ENCODE results near the gene LGALS13.

The LGALS13 gene

GRCh38 chr19:39596911-39597310, 5.4 kb upstream of the LGALS13 start:
- no peak overlapping the region for H3K9ac ChIP-seq (ENCODE audit: low read length)
- no peaks in the 10 kb centered on the region for H3F3A ChIP-seq (ENCODE audit: insufficient read depth)
- no peak overlapping the region for H3K27ac ChIP-seq (ENCODE audit: low read depth, low read length)
- no peaks in the 10 kb centered on the region for H3K79me2 ChIP-seq (ENCODE audit: insufficient read depth, low read length)
- TF ChIP-seq EZH2phosphoT487 (conservative IDR thresholded peaks at IDR 0.05; ENCODE audit: low read length) = no peak
- no peak for TF ChIP-seq CTCF (IDR thresholded peaks at IDR 0.05; ENCODE audit: insufficient read depth, low read length, poor library complexity, severe bottlenecking)
- no peaks in the 10 kb centered on the region for H4K20me1 ChIP-seq (ENCODE audit: low read depth, low read length)
- H3K9me3 ChIP-seq (ENCODE audit: insufficient read depth, low read length) = peaks cover 3% of the 10 kb centered on the region; the same call in 1 of the 2 replicates
- H3K4me2 ChIP-seq (ENCODE audit: low read depth, low read length, poor library complexity, severe bottlenecking) = no peak overlapping the region
- H3K36me3 ChIP-seq (ENCODE audit: low read length) = no peaks in the 10 kb centered on the region
- H2AFZ ChIP-seq (ENCODE audit: low read depth, low read length, severe bottlenecking) = no peak overlapping the region
- H3K27me3 ChIP-seq (ENCODE audit: low read length) = no peaks in the 10 kb centered on the region
- no peak overlapping the region for H3K4me3 ChIP-seq (ENCODE audit: insufficient read depth, low read length, poor library complexity, severe bottlenecking)
- H3K9me2 ChIP-seq (replicated peaks; ENCODE audit: insufficient read depth, low read length) = no peaks in the 10 kb centered on the region

DNA sequence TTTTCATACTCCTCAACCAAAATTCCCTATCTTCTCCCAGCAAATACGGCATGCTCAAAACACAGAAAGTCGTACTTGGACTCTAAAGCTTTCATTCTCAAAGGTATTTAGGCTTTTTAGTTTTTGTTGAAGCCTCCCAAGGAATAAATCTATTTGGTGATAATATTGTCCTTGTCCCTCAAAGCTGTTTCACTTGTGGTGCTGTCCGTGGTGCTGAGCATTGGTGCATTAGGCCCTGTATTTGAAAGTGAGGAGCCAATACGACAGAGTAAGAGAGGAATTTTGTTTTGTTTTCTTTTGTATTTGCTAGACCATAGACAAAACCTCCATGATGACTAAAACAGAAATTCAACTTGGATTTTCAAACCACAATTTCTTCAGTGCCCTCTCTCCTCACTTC, 3.2 kb upstream of the LGALS13 start:
- Histone ChIP-seq H3K4me2 (ENCODE audit: low read depth, low read length, poor library complexity, severe bottlenecking) (no peak overlapping the region), H3K9me2 (replicated peaks; ENCODE audit: insufficient read depth, low read length) (no peaks in the 10 kb centered on the region), H3K4me3 (ENCODE audit: insufficient read depth, low read length, poor library complexity, severe bottlenecking) (no peak overlapping the region), H3K36me3 (ENCODE audit: low read length) (no peaks in the 10 kb centered on the region), H3K27ac (ENCODE audit: low read depth, low read length) (no peak overlapping the region), H3K9ac (ENCODE audit: low read length) (no peak overlapping the region), H3K79me2 (ENCODE audit: insufficient read depth, low read length) (no peaks in the 10 kb centered on the region), H2AFZ (ENCODE audit: low read depth, low read length, severe bottlenecking) (no peak overlapping the region), H3K27me3 (ENCODE audit: low read length) (no peaks in the 10 kb centered on the region), H4K20me1 (ENCODE audit: low read depth, low read length) (no peaks in the 10 kb centered on the region), H3K9me3 (ENCODE audit: insufficient read depth, low read length) (peaks cover 3% of the 10 kb centered on the region; the same call in 1 of the 2 replicates), H3F3A (ENCODE audit: insufficient read depth) (no peaks in the 10 kb centered on the region)
- TF ChIP-seq EZH2phosphoT487 (conservative IDR thresholded peaks at IDR 0.05; ENCODE audit: low read length) (no peak), CTCF (IDR thresholded peaks at IDR 0.05; ENCODE audit: insufficient read depth, low read length, poor library complexity, severe bottlenecking) (no peak)

DNA sequence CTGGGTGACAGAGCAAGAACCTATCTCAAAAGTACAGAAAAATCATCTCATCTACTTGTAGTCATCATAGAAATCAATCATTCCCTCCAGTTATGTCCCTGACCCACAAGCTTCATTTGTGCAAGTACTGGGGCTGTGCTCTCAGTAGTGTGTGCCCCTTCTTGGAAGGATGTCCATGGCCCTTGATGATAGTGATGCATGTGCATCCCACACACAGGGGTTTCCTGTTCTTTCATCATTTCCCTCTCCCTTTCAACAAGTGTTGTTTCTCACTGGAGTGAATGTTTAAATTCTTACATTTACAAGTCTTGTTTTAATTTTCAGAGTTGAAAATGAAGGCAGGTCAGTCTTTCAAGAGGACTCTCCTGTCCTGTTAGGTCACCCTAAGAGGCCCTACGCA, 1.5 kb downstream of the LGALS13 start:
- Histone ChIP-seq H3K27me3 (ENCODE audit: low read length) (no peaks in the 10 kb centered on the region), H3K79me2 (ENCODE audit: insufficient read depth, low read length) (no peaks in the 10 kb centered on the region), H2AFZ (ENCODE audit: low read depth, low read length, severe bottlenecking) (no peak overlapping the region), H3K9me3 (ENCODE audit: insufficient read depth, low read length) (peaks cover 3% of the 10 kb centered on the region; the same call in 1 of the 2 replicates), H3K4me3 (ENCODE audit: insufficient read depth, low read length, poor library complexity, severe bottlenecking) (no peak overlapping the region), H3K27ac (ENCODE audit: low read depth, low read length) (no peak overlapping the region), H3K36me3 (ENCODE audit: low read length) (no peaks in the 10 kb centered on the region), H3K4me2 (ENCODE audit: low read depth, low read length, poor library complexity, severe bottlenecking) (no peak overlapping the region), H3K9ac (ENCODE audit: low read length) (no peak overlapping the region), H3F3A (ENCODE audit: insufficient read depth) (no peaks in the 10 kb centered on the region), H3K9me2 (replicated peaks; ENCODE audit: insufficient read depth, low read length) (no peaks in the 10 kb centered on the region), H4K20me1 (ENCODE audit: low read depth, low read length) (no peaks in the 10 kb centered on the region)
- TF ChIP-seq CTCF (IDR thresholded peaks at IDR 0.05; ENCODE audit: insufficient read depth, low read length, poor library complexity, severe bottlenecking) = no peak
- no peak for TF ChIP-seq EZH2phosphoT487 (conservative IDR thresholded peaks at IDR 0.05; ENCODE audit: low read length)

All from SU-DHL-6 (cell line).